Airway epithelial cell (primary cell): ENCODE data around the gene WDR7. TPM values are rescaled to one million over a fixed set of nuclear protein-coding genes. Genes with fewer than 3 reads are reported as not detected.

Experiments used
- total RNA-seq: library from RNA; depleted of rRNA; stranded (reverse); fragments of >200 nt; gene quantifications from 2 replicates; pipeline ENCODE4 v1.2.3, GENCODE V29; 2015

WDR7 gene
- 4.4 and 8.9 TPM in 2 replicates for total RNA-seq

DNA sequence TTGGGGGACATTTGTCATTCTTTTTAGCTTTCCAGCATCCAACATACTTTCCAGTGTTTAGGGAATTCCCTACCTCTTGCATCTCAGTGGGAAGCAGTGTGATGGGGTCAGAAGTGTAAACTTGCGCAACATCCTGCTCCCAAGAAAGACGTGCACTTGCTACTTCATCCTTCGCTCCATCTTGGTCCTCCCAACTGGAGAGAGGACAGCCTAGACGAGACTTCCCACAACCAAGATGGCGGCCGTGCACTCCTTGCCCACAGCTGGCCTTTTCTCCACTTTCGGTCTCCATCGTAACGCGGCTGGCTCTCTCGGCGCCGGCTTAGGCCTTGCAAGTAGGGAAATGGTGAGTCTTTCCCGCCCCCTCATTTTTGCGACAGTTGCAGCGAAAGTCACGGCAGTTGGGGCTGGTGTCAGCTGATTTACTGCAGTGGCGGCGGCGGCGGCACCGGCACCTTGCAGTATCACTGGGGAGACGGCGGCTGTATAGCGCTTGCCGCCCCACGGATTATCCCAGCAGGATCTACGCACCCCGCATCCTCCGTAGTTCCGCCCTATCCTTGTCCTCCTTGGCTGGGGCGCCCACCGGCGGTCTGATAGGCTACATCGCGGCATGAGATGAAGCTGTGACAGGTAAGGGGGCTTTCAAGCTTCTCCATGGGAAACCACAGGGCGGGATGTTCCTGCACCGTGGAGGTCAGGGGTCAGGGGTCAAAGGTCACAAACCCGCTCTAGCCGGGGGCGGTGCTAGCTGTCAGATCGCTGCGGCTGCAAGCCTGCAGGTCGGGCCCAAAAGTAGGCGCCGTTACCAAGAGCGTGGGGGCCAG, at the start of gene WDR7:
TSS of gene WDR7 (plus strand) at position 416 of the 827 bp plus-strand sequence. CDS start 21,157 bp downstream, outside the sequence.

DNA sequence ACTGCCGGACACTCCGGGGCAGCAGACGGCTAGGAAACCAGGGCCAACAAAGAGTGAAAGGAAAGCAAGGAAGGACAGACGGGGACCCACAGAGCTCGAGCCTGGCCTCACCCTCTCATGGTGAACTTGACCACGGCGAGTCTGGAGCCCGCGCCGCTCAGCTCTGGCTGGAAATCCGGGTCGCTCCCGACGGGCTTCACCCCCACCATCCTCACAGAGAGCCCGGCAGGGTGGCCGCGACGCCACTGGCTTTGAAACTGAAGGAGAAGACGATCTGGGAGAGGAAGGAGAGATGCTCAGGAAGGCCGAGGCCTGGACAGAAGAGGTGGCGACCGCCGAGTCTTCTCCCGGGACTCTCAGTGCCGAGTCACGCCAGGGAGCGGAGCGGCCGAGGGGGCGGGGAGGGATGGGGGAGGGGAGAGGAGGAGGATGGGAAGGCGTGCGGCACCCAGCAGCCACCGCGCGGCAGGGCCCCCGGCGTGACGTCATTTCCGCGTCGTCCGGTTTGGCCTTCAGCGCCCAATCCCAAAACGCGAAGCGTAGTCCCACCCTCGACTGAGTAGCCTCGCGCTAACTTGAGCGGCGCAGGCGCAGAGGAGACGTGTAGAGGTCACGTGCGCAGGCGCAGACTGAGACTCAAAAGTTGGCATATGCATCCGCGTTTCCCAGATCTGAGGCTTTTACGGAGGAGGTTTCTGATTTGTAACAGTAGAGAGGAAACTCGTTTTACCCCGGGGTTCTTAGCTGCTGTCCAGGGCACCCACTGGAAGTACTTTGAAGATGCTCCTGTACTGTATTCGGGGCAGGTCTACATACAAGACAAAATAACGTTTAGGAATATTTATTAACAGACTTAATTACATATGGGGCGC, 12.7 kb upstream of the WDR7 start, which contains the start of gene TXNL1:
TSS of gene TXNL1 (minus strand) at position 361 of the 872 bp plus-strand sequence. CDS start at position 209, 152 bp downstream.

Other genes starting within 250 kb of the WDR7 start
- gene TXNL1, start 12.8 kb upstream of the WDR7 start, total RNA-seq, result 49.9 and 51.0 TPM in 2 replicates